MG63 (cell line): Measurements from ENCODE around the gene SIDT2. TPM values are rescaled to one million over a fixed set of nuclear protein-coding genes. Genes with fewer than 3 reads are reported as not detected.
"Not testable (repeated sequence)": the region's sequence is repeated elsewhere in the genome, so short reads cannot be mapped to it uniquely, and the experiment has no call there.

Experiments
- DNase-seq: peaks from one replicate; pipeline ENCODE4 v3.0.0-alpha.2; 2020
- H3K27me3 ChIP-seq: fragments of 250-450 bp; sonication (Bioruptor Pico); 2 replicates; pipeline ENCODE4 v1.5.1; 2020; ENCODE audit warnings: mild to moderate bottlenecking, moderate library complexity
- H3K36me3 ChIP-seq: fragments of 250-450 bp; sonication (Bioruptor Pico); 2 replicates; pipeline ENCODE4 v1.5.1; 2020; ENCODE audit warnings: mild to moderate bottlenecking, moderate library complexity
- H3K4me3 ChIP-seq: fragments of 250-450 bp; sonication (Bioruptor Pico); 2 replicates; pipeline ENCODE4 v1.5.1; 2020; ENCODE audit warnings: mild to moderate bottlenecking, moderate library complexity
- H3K9me3 ChIP-seq: fragments of 250-450 bp; sonication (Bioruptor Pico); 2 replicates; pipeline ENCODE4 v1.5.1; 2020; ENCODE audit warnings: mild to moderate bottlenecking, moderate library complexity
- total RNA-seq: library from RNA; depleted of rRNA; stranded (reverse); fragments of >200 nt; shearing (Covaris generic); gene quantifications from 2 replicates; pipeline ENCODE4 v1.2.3, GENCODE V29; 2014; ENCODE audit warnings: low replicate concordance

The SIDT2 gene
- total RNA-seq, 1 experiment from 2014 or later: 2.7 TPM

- no peak for DNase-seq
- Histone ChIP-seq H3K36me3 (no peaks in the 10 kb centered on the region; the same call in 1 of the 2 replicates), H3K4me3 (no peak overlapping the region), H3K27me3 (no peaks in the 10 kb centered on the region), H3K9me3 (no peaks in the 10 kb centered on the region)
These were observed 17.2 kb downstream of the SIDT2 start for GRCh38 chr11:117195761-117196160.

- H3K9me3 ChIP-seq: no peaks in the 10 kb centered on the region
- H3K36me3 ChIP-seq: no peaks in the 10 kb centered on the region; the same call in 1 of the 2 replicates
- no peak overlapping the region for H3K4me3 ChIP-seq
- no peaks in the 10 kb centered on the region for H3K27me3 ChIP-seq
- DNase-seq: no peak
These were observed 18.5 kb downstream of the SIDT2 start for GRCh38 chr11:117197006-117197405.

- H3K27me3 ChIP-seq: no peaks in the 10 kb centered on the region
- no peak overlapping the region for H3K4me3 ChIP-seq
- H3K36me3 ChIP-seq: no peaks in the 10 kb centered on the region
- H3K9me3 ChIP-seq: no peaks in the 10 kb centered on the region
- DNase-seq: no peak
These were observed 19.2 kb downstream of the SIDT2 start for GRCh38 chr11:117197516-117198456.

GRCh38 chr11:117198613-117199012 lies 20.1 kb downstream of the SIDT2 start:
- Histone ChIP-seq H3K36me3 (no peaks in the 10 kb centered on the region), H3K4me3 (no peak overlapping the region)

GRCh38 chr11:117199053-117199915 lies 20.7 kb downstream of the SIDT2 start, which contains the start of gene TAGLN:
Gene TAGLN (plus strand): TSS chr11:117199370. CDS start chr11:117203014, 3,644 bp downstream.
- no peak within 1 kb of the TSS for H3K4me3 ChIP-seq
- no peak for DNase-seq
- H3K9me3 ChIP-seq: no peaks in the 10 kb centered on the region
- H3K36me3 ChIP-seq: no peaks in the 10 kb centered on the region
- H3K27me3 ChIP-seq: no peaks in the 10 kb centered on the region

More at GRCh38 chr11:117198613-117199012, 20.1 kb downstream of the SIDT2 start:
- Histone ChIP-seq H3K9me3 (no peaks in the 10 kb centered on the region), H3K27me3 (no peaks in the 10 kb centered on the region)
- no peak for DNase-seq

- Histone ChIP-seq H3K36me3 (no peaks in the 10 kb centered on the region), H3K27me3 (no peaks in the 10 kb centered on the region), H3K4me3 (no peak overlapping the region), H3K9me3 (no peaks in the 10 kb centered on the region)
- no peak for DNase-seq
These were observed 21.6 kb downstream of the SIDT2 start for GRCh38 chr11:117199916-117200812.

- DNase-seq: no peak
- H3K36me3 ChIP-seq: no peaks in the 10 kb centered on the region
These were observed 22.5 kb downstream of the SIDT2 start for GRCh38 chr11:117200813-117201657.

GRCh38 chr11:117201658-117202305 lies 23.2 kb downstream of the SIDT2 start:
- Histone ChIP-seq H3K36me3 (no peaks in the 10 kb centered on the region), H3K27me3 (no peaks in the 10 kb centered on the region), H3K9me3 (no peaks in the 10 kb centered on the region), H3K4me3 (no peak overlapping the region)
- DNase-seq: no peak

More at GRCh38 chr11:117200813-117201657, 22.5 kb downstream of the SIDT2 start:
- no peaks in the 10 kb centered on the region for H3K27me3 ChIP-seq
- H3K4me3 ChIP-seq: no peak overlapping the region
- H3K9me3 ChIP-seq: no peaks in the 10 kb centered on the region

- H3K4me3 ChIP-seq: no peak overlapping the region
- no peaks in the 10 kb centered on the region for H3K9me3 ChIP-seq
- H3K36me3 ChIP-seq: no peaks in the 10 kb centered on the region
- no peaks in the 10 kb centered on the region for H3K27me3 ChIP-seq
- DNase-seq: no peak
These were observed 24.0 kb downstream of the SIDT2 start for GRCh38 chr11:117202386-117203068.

GRCh38 chr11:117203069-117203407 lies 24.5 kb downstream of the SIDT2 start:
- H3K4me3 ChIP-seq: no peak overlapping the region
- no peak for DNase-seq
- H3K9me3 ChIP-seq: no peaks in the 10 kb centered on the region
- H3K27me3 ChIP-seq: no peaks in the 10 kb centered on the region
- H3K36me3 ChIP-seq: no peaks in the 10 kb centered on the region

- DNase-seq: no peak
- H3K36me3 ChIP-seq: no peaks in the 10 kb centered on the region
- no peaks in the 10 kb centered on the region for H3K27me3 ChIP-seq
- no peak overlapping the region for H3K4me3 ChIP-seq
- no peaks in the 10 kb centered on the region for H3K9me3 ChIP-seq
These were observed 25.9 kb downstream of the SIDT2 start for GRCh38 chr11:117204283-117205080.

- no peaks in the 10 kb centered on the region for H3K9me3 ChIP-seq
- no peaks in the 10 kb centered on the region for H3K36me3 ChIP-seq
- no peak for DNase-seq
- no peaks in the 10 kb centered on the region for H3K27me3 ChIP-seq
- H3K4me3 ChIP-seq: no peak overlapping the region
These were observed 26.8 kb downstream of the SIDT2 start for GRCh38 chr11:117205211-117205818.

GRCh38 chr11:117206111-117206510 lies 27.6 kb downstream of the SIDT2 start:
- H3K36me3 ChIP-seq, H3K27me3 ChIP-seq, DNase-seq, H3K9me3 ChIP-seq, H3K4me3 ChIP-seq: not testable (repeated sequence)

- H3K36me3 ChIP-seq, H3K9me3 ChIP-seq, H3K4me3 ChIP-seq, H3K27me3 ChIP-seq, DNase-seq: not testable (repeated sequence)
These were observed 28.3 kb downstream of the SIDT2 start for GRCh38 chr11:117206859-117207258.
